HG02870 (cell line): ENCODE data around the gene LBX2.
A peak's percentile ranks its signal among the peaks of the same experiment; 100 is the strongest.

Source experiments
- ATAC-seq: cut with Tn5 transposase; IDR thresholded peaks from one replicate; pipeline ENCODE4 v1.9.1; 2021; ENCODE audit warnings: mild to moderate bottlenecking, moderate library complexity; ENCODE audit not compliant: unreplicated experiment

Gene LBX2

GRCh38 chr2:74505448-74506246, 6.2 kb upstream of the LBX2 start:
- ATAC-seq, result no peak

- ATAC-seq, result no peak
Observed at GRCh38 chr2:74504591-74504990, 5.2 kb upstream of the LBX2 start.

GRCh38 chr2:74503506-74504475, 4.4 kb upstream of the LBX2 start:
- no peak for ATAC-seq

GRCh38 chr2:74502720-74503505, 3.5 kb upstream of the LBX2 start:
- peak; percentile 28 for ATAC-seq

GRCh38 chr2:74502147-74502719, 2.8 kb upstream of the LBX2 start:
- ATAC-seq, result no peak

GRCh38 chr2:74501335-74502071, 2.1 kb upstream of the LBX2 start:
- no peak for ATAC-seq

- ATAC-seq, result no peak
Observed at GRCh38 chr2:74500578-74500946, 1.2 kb upstream of the LBX2 start.

GRCh38 chr2:74499940-74500577, 656 bp upstream of the LBX2 start:
- no peak for ATAC-seq

GRCh38 chr2:74498500-74499266, 720 bp downstream of the LBX2 start:
- no peak for ATAC-seq

- peak; percentile 45 for ATAC-seq
Observed at GRCh38 chr2:74497777-74498499, 1.5 kb downstream of the LBX2 start.

GRCh38 chr2:74496997-74497776, 2.2 kb downstream of the LBX2 start:
- no peak for ATAC-seq

- no peak for ATAC-seq
Observed at GRCh38 chr2:74495440-74495839, 4.0 kb downstream of the LBX2 start.

GRCh38 chr2:74493546-74493945, 5.9 kb downstream of the LBX2 start:
- no peak for ATAC-seq

- no peak for ATAC-seq
Observed at GRCh38 chr2:74491648-74492544, 7.5 kb downstream of the LBX2 start.

GRCh38 chr2:74489906-74490305, 9.5 kb downstream of the LBX2 start:
- ATAC-seq, result no peak
